CD8-positive, alpha-beta memory T cell (primary cell): ENCODE data around the gene MAMSTR. TPM values are rescaled to one million over a fixed set of nuclear protein-coding genes. Genes with fewer than 3 reads are reported as not detected.

Experiments
- CTCF ChIA-PET: fragments of 350-600 bp; sonication (Branson Sonifier 250); formaldehyde crosslinking; loops from one replicate; lab custom pipeline; 2021; ENCODE audit warnings: antibody characterized with exemption; lab: Charles Lee
- POLR2A ChIA-PET: fragments of 350-600 bp; sonication (Branson Sonifier 250); formaldehyde crosslinking; loops from one replicate; lab custom pipeline; 2021; ENCODE audit warnings: antibody characterized with exemption; lab: Charles Lee
- DNase-seq, 5 donors: peaks; one replicate each; pipeline versions ENCODE4 v3.0.0 to v3.0.0-alpha.2; 2020 to 2022; ENCODE audit warnings: mixed read lengths in 1 of 5
- H3K27ac ChIP-seq: one replicate; pipeline ENCODE4 v1.7.0; 2013; ENCODE audit warnings: low read depth, mild to moderate bottlenecking, low read length, moderate library complexity
- H3K27me3 ChIP-seq: 2 replicates; pipeline ENCODE4 v1.7.0; 2013; ENCODE audit warnings: low read length, mild to moderate bottlenecking; ENCODE audit not compliant: insufficient read depth, poor library complexity, severe bottlenecking
- H3K36me3 ChIP-seq: 2 replicates; pipeline ENCODE4 v1.7.0; 2013; ENCODE audit warnings: mild to moderate bottlenecking, low read length, moderate library complexity; ENCODE audit not compliant: insufficient read depth
- H3K4me1 ChIP-seq: 2 replicates; pipeline ENCODE4 v1.7.0; 2013; ENCODE audit warnings: mild to moderate bottlenecking, low read length, moderate library complexity; ENCODE audit not compliant: insufficient read depth
- H3K4me3 ChIP-seq: 2 replicates; pipeline ENCODE4 v1.7.0; 2013; ENCODE audit warnings: mild to moderate bottlenecking, low read length
- H3K9me3 ChIP-seq: 2 replicates; pipeline ENCODE4 v1.7.0; 2013; ENCODE audit warnings: mild to moderate bottlenecking, low read length
- H3K27ac Mint-ChIP-seq, 8 donors: one replicate each; pipeline ENCODE4 v1.8.0; 2020 to 2021; ENCODE audit warnings: mixed read lengths in 8 of 8, mild to moderate bottlenecking in 6 of 8, inconsistent platforms in 3 of 8, moderate library complexity in 3 of 8
- H3K27me3 Mint-ChIP-seq, 2 donors: one replicate each; pipeline ENCODE4 v1.8.0; 2020 to 2021; ENCODE audit warnings: mixed read lengths in 2 of 2, mild to moderate bottlenecking in 1 of 2, moderate library complexity in 1 of 2
- H3K36me3 Mint-ChIP-seq, 3 donors: one replicate each; pipeline ENCODE4 v1.8.0; 2020 to 2021; ENCODE audit warnings: mixed read lengths in 3 of 3, inconsistent platforms in 1 of 3, mild to moderate bottlenecking in 1 of 3
- H3K4me1 Mint-ChIP-seq, 3 donors: one replicate each; pipeline ENCODE4 v1.8.0; 2020 to 2021; ENCODE audit warnings: mixed read lengths in 3 of 3, inconsistent platforms in 1 of 3, mild to moderate bottlenecking in 1 of 3
- H3K4me3 Mint-ChIP-seq, 7 donors: one replicate each; pipeline ENCODE4 v1.8.0; 2020 to 2021; ENCODE audit warnings: mixed read lengths in 7 of 7, mild to moderate bottlenecking in 6 of 7, moderate library complexity in 4 of 7, inconsistent platforms in 2 of 7
- H3K9me3 Mint-ChIP-seq, 5 donors: one replicate each; pipeline ENCODE4 v1.8.0; 2020 to 2022; ENCODE audit warnings: mixed read lengths in 5 of 5, mild to moderate bottlenecking in 3 of 5, moderate library complexity in 2 of 5, inconsistent platforms in 1 of 5
- polyA plus RNA-seq: library from polyadenylated mRNA; unstranded; fragments of 300-500 nt; fragmentation: Illumina TruSeq; gene quantifications from one replicate; pipeline ENCODE4 v1.2.3, GENCODE V29; 2021
- total RNA-seq, 2 experiments: library from RNA; stranded (reverse); gene quantifications; one replicate each; pipeline ENCODE4 v1.2.3, GENCODE V29; 2021

Gene MAMSTR
- total and polyA plus RNA-seq, 3 experiments from 2014 or later = 0.40 to 0.69 (median 0.68) TPM

DNA sequence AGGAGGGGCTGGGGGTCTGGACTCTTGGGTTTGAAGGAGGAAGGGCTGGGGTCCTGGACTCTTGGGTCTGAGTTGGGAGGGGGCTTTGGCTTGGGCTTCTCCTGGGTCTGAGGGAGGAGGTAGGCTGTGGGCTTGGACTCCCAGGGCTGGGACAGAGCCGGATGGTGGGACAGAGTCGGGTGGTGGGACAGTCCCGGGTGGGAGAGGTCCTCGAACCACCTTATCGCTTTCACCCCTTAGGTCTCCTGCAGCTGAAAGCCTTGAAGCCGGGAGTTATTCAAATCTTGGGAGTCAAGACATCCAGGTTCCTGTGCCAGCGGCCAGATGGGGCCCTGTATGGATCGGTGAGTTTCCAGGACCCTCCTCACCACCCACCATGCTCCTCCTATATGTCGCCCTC lies 37.2 kb upstream of the MAMSTR start:
- Histone ChIP-seq H3K4me3 (no peak overlapping the region), H3K36me3 (no peaks in the 10 kb centered on the region), H3K27me3 (no peaks in the 10 kb centered on the region), H3K27ac (no peak overlapping the region), H3K9me3 (no peaks in the 10 kb centered on the region), H3K4me1 (peaks cover 20% of the 10 kb centered on the region)
- ChIA-PET POLR2A (no interaction called here), CTCF (no interaction called here)
- Mint-ChIP-seq H3K27me3 (peaks cover 23 to 31% of the 10 kb centered on the region in 2 donors), H3K9me3 (no peaks in the 10 kb centered on the region), H3K4me1 (peaks cover 12 to 18% (median 15%) of the 10 kb centered on the region in 3 donors), H3K27ac (no peak overlapping the region), H3K36me3 (no peaks in the 10 kb centered on the region), H3K4me3 (no peak overlapping the region)
- no peak for DNase-seq

DNA sequence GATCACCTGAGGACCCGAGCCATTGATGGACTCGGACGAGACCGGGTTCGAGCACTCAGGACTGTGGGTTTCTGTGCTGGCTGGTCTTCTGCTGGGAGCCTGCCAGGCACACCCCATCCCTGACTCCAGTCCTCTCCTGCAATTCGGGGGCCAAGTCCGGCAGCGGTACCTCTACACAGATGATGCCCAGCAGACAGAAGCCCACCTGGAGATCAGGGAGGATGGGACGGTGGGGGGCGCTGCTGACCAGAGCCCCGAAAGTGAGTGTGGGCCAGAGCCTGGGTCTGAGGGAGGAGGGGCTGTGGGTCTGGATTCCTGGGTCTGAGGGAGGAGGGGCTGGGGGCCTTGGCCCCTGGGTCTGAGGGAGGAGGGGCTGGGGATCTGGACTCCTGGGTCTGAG lies 36.7 kb upstream of the MAMSTR start:
- Histone ChIP-seq H3K4me1 (peaks cover 20% of the 10 kb centered on the region), H3K4me3 (no peak overlapping the region), H3K9me3 (no peaks in the 10 kb centered on the region), H3K27ac (no peak overlapping the region), H3K27me3 (no peaks in the 10 kb centered on the region), H3K36me3 (no peaks in the 10 kb centered on the region)
- Mint-ChIP-seq H3K9me3 (no peaks in the 10 kb centered on the region), H3K4me1 (peaks cover 15 to 20% (median 16%) of the 10 kb centered on the region in 3 donors), H3K27me3 (peaks cover 23 to 33% of the 10 kb centered on the region in 2 donors), H3K36me3 (no peaks in the 10 kb centered on the region), H3K4me3 (no peak overlapping the region), H3K27ac (no peak overlapping the region)
- DNase-seq = no peak
- ChIA-PET CTCF (no interaction called here), POLR2A (no interaction called here)

DNA sequence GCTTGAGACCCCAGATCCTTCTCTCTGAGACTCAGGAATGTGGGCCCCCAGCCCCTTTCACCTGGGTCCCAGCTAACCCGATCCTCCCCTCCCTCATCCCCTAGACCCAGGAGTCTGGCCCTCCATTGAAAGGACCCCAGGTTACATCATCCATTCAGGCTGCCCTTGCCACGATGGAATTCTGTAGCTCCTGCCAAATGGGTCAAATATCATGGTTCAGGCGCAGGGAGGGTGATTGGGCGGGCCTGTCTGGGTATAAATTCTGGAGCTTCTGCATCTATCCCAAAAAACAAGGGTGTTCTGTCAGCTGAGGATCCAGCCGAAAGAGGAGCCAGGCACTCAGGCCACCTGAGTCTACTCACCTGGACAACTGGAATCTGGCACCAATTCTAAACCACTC lies 36.3 kb upstream of the MAMSTR start:
- CTCF ChIA-PET = interaction anchor here (0.8 kb wide), 1 partner anchor 18 kb away, joined by 3 read pairs; no protein-coding TSS in a partner anchor
- no peaks in the 10 kb centered on the region for H3K27me3 ChIP-seq

DNA sequence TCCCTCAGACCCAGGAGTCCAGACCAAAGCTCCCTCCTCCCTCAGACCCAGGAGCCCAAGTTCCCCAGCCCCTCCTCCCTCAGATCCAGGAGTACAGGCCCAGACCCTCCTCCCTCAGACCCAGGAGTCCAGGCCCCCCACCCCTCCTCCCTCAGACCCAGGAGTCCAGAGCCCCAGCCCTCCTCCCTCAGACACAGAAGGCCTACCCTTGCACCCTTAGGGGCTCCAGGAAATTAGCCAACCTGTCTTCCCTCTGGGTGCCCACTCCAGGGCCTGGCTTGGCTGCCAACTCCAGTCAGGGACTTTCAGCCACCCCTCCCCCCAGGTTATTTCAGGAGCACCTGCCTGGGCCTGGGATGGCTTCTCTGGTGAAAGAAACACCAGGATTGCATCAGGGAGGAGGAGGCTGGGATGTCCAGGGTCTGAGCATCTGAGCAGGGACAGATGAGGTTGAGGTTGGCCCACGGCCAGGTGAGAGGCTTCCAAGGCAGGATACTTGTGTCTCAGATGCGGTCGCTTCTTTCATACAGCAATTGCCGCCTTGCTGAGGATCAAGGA lies 35.6 kb upstream of the MAMSTR start, which contains the start of gene FGF21:
Gene FGF21, plus strand, starts transcription at position 441 of the 558 bp plus-strand sequence. CDS start 713 bp downstream, outside the sequence.
- no peaks in the 10 kb centered on the region for H3K36me3 Mint-ChIP-seq
- H3K4me1 Mint-ChIP-seq = peaks cover 15 to 18% (median 17%) of the 10 kb centered on the region in 3 donors
- Histone ChIP-seq H3K27me3 (no peaks in the 10 kb centered on the region), H3K27ac (peak within 1 kb of the TSS; percentile 59), H3K36me3 (no peaks in the 10 kb centered on the region), H3K9me3 (no peaks in the 10 kb centered on the region), H3K4me3 (no peak within 1 kb of the TSS), H3K4me1 (peaks cover 16% of the 10 kb centered on the region)
- POLR2A ChIA-PET = no interaction called here
- no peaks in the 10 kb centered on the region for H3K9me3 Mint-ChIP-seq
- H3K27ac Mint-ChIP-seq = no peak within 1 kb of the TSS
- H3K27me3 Mint-ChIP-seq = peaks cover 21 to 29% of the 10 kb centered on the region in 2 donors
- H3K4me3 Mint-ChIP-seq = no peak within 1 kb of the TSS
- CTCF ChIA-PET = interaction anchor here (0.8 kb wide), 1 partner anchor 19 kb away, joined by 3 read pairs; no protein-coding TSS in a partner anchor
- DNase-seq = no peak

More for the DNA sequence above, 36.3 kb upstream of the MAMSTR start:
- Histone ChIP-seq H3K27ac (no peak overlapping the region), H3K36me3 (no peaks in the 10 kb centered on the region), H3K4me3 (no peak overlapping the region), H3K4me1 (peaks cover 20% of the 10 kb centered on the region), H3K9me3 (no peaks in the 10 kb centered on the region)
- no peak for DNase-seq
- no peaks in the 10 kb centered on the region for H3K9me3 Mint-ChIP-seq
- no peak overlapping the region for H3K4me3 Mint-ChIP-seq
- H3K36me3 Mint-ChIP-seq = no peaks in the 10 kb centered on the region
- peaks cover 24 to 35% of the 10 kb centered on the region in 2 donors for H3K27me3 Mint-ChIP-seq
- peaks cover 18 to 21% (median 18%) of the 10 kb centered on the region in 3 donors for H3K4me1 Mint-ChIP-seq
- POLR2A ChIA-PET = no interaction called here
- H3K27ac Mint-ChIP-seq = no peak overlapping the region

DNA sequence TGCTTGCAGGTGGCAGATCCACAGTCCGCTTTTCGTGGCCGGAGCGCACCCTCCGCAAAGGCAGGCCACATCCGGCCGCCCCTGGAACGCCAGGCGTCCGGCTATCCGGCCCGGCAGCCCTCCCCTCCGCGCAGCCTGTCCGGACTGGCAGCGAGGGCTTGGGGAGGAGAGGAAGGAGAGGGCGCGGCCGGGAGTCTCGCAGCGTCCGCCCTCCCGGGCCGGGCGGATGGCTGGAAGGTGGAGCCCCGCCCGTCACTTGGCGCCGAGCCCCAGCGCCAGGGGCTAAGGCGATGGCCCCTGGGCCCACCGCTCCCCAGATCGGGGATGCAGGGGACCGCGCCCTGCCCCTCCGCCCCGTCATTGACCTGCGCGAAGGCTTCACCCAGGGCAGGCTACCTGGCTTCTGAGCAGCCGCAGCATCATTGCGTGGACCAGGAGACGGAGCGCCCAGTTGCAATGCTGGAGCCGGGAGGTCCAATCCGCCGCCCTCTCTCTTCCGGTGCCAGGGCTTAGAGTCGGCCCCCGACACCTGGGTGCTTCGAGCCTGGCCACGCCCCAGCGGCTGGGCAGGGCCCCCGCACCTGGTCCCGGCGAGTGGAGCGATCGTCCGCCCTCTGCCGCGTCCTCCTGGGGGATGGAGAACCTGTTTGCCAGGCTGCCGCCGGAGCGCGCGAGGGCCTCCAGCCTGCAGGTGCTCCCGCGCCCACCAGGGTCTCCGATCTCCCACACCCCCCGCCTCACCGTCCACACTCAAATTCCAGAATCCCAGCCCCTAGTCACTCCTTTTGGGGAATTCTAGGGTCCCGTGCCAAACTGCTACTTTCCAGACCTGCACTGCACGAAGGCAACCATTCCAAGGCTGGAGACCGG lies 33.2 kb upstream of the MAMSTR start, which contains the start of gene FUT1:
Gene FUT1, minus strand, starts transcription at position 146 of the 870 bp plus-strand sequence. CDS start 1,360 bp downstream, outside the sequence.
- POLR2A ChIA-PET = no interaction called here

DNA sequence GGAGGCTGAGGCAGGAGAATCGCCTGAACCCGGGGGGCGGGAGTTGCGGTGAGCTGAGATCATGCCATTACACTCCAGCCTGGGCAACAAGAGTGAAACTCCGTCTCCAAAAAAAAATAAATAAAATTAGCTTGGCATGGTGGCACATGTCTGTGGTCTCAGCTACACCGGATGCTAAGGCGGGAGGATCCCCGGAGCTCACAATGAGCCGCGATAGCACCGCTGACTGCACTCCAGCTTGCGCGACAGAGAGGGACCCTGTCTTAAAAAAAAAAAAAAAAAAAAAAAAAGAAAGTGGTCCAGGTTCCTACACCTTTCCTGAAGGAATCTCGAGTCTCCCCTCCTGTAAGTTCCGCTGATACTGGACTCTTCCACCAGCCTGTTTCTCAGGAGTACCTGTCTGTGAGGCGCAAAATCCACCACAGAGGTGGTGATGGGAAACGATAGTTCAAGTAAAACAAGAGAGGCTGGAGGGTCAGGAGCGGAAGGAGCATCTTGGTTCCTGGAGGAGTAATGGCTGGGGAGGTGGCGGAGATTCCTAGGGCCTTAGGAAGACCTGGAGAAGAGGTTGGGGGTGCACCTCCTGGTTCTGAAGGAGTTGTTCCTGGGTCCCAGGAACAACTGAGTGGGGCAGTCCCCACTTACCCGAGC lies 32.4 kb upstream of the MAMSTR start:
- peaks cover 26 to 38% of the 10 kb centered on the region in 2 donors for H3K27me3 Mint-ChIP-seq
- Histone ChIP-seq H3K27me3 (no peaks in the 10 kb centered on the region), H3K27ac (no peak overlapping the region), H3K9me3 (no peaks in the 10 kb centered on the region), H3K36me3 (no peaks in the 10 kb centered on the region), H3K4me3 (peak overlapping the region; percentile 12), H3K4me1 (peaks cover 16% of the 10 kb centered on the region)
- no peak for DNase-seq
- peaks cover 17 to 22% (median 19%) of the 10 kb centered on the region in 3 donors for H3K4me1 Mint-ChIP-seq
- no peaks in the 10 kb centered on the region for H3K9me3 Mint-ChIP-seq
- ChIA-PET POLR2A (interaction anchor here (0.6 kb wide), 1 partner anchor 1341 kb away, joined by 3 read pairs; no protein-coding TSS in a partner anchor), CTCF (interaction anchor here (0.8 kb wide), 1 partner anchor 76 kb away, joined by 3 read pairs; no protein-coding TSS in a partner anchor)
- peak overlapping the region in 3 of 8 donors; percentile 14 to 32 (median 30) for H3K27ac Mint-ChIP-seq
- peak overlapping the region; percentile 58 to 84 (median 77) for H3K4me3 Mint-ChIP-seq
- H3K36me3 Mint-ChIP-seq = no peaks in the 10 kb centered on the region

More for the DNA sequence above, 33.2 kb upstream of the MAMSTR start, which contains the start of gene FUT1:
- H3K4me3 ChIP-seq = peak within 1 kb of the TSS; percentile 12
- H3K9me3 ChIP-seq = no peaks in the 10 kb centered on the region
- peak within 1 kb of the TSS; percentile 51 for H3K27ac ChIP-seq
- Mint-ChIP-seq H3K27me3 (peaks cover 26 to 34% of the 10 kb centered on the region in 2 donors), H3K36me3 (no peaks in the 10 kb centered on the region), H3K27ac (peak within 1 kb of the TSS in 4 of 8 donors; percentile 14 to 68 (median 31)), H3K9me3 (no peaks in the 10 kb centered on the region), H3K4me1 (peaks cover 15 to 18% (median 17%) of the 10 kb centered on the region in 3 donors), H3K4me3 (peak within 1 kb of the TSS; percentile 58 to 84 (median 77))
- DNase-seq = peak in 4 of 5 donors; percentile 20 to 62 (median 32)
- H3K27me3 ChIP-seq = no peaks in the 10 kb centered on the region
- H3K4me1 ChIP-seq = peaks cover 16% of the 10 kb centered on the region
- CTCF ChIA-PET = no interaction called here
- no peaks in the 10 kb centered on the region for H3K36me3 ChIP-seq

DNA sequence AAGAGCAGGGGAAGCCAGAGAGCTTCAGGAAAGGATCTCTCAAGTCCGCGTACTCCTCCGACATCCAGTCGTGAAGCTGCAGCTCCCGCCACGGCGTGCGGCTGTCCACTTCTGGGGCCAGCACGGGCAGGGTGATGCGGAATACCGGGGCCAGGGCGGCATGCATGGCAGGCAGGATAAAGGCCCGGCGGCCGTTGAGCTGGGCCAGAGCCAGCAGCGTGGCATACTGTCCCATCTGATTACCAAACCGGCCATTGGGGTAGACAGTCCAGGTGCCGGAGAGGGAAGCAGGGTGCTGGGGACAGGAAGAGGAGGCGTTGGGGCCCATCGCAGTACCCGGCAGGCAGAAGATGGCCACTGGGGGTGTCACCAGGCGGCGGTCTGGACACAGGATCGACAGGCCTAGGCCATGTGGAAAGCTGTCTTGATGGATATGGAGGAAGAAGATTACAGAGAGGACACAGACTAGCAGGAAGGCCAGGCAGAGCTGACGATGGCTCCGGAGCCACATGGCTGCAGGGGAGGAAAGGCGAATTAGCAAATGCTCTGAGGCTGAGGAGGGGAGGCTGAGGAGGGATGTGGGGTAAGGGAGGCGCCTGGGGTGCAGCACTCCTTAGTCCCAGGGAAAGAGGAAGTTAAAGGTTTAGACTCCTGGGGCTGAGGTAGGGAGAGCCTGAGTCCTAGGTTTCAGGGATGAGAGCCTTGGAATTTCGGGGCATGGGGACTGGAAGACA lies 31.4 kb upstream of the MAMSTR start:
- Histone ChIP-seq H3K27me3 (peaks cover 2% of the 10 kb centered on the region), H3K36me3 (no peaks in the 10 kb centered on the region), H3K9me3 (no peaks in the 10 kb centered on the region), H3K27ac (no peak overlapping the region), H3K4me1 (peaks cover 22% of the 10 kb centered on the region), H3K4me3 (no peak overlapping the region)
- peak overlapping the region in 4 of 7 donors; percentile 28 to 66 (median 46) for H3K4me3 Mint-ChIP-seq
- ChIA-PET POLR2A (no interaction called here), CTCF (interaction anchor here (1.4 kb wide), 1 partner anchor 12 kb away, joined by 5 read pairs; no protein-coding TSS in a partner anchor)
- H3K27ac Mint-ChIP-seq = no peak overlapping the region
- peaks cover 18 to 23% (median 22%) of the 10 kb centered on the region in 3 donors for H3K4me1 Mint-ChIP-seq
- peaks cover 30 to 45% of the 10 kb centered on the region in 2 donors for H3K27me3 Mint-ChIP-seq
- no peaks in the 10 kb centered on the region for H3K9me3 Mint-ChIP-seq
- no peak for DNase-seq
- H3K36me3 Mint-ChIP-seq = peaks cover 0 to 2% (median 0%) of the 10 kb centered on the region in 3 donors
